Measurements from ENCODE around the gene ARID1B.

DNA sequence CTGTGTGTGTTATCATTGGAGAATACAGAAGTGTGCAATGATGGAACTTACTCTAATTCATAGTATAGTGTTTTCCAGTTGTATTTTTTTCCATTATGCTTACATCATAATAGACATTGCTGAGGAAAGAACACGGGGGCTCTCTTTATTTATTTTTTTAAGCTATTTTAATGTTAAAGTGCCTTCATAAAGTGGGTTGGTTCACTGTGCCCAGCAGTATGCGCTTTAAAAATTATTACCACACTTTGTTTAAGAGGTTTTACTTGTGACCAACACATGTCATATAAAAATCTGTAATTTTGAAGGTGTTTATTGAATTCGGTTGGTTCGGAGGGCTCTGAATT, 330.4 kb downstream of the ARID1B start:
- TF ChIP-seq, protein P1, sequence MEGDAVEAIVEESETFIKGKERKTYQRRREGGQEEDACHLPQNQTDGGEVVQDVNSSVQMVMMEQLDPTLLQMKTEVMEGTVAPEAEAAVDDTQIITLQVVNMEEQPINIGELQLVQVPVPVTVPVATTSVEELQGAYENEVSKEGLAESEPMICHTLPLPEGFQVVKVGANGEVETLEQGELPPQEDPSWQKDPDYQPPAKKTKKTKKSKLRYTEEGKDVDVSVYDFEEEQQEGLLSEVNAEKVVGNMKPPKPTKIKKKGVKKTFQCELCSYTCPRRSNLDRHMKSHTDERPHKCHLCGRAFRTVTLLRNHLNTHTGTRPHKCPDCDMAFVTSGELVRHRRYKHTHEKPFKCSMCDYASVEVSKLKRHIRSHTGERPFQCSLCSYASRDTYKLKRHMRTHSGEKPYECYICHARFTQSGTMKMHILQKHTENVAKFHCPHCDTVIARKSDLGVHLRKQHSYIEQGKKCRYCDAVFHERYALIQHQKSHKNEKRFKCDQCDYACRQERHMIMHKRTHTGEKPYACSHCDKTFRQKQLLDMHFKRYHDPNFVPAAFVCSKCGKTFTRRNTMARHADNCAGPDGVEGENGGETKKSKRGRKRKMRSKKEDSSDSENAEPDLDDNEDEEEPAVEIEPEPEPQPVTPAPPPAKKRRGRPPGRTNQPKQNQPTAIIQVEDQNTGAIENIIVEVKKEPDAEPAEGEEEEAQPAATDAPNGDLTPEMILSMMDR (IDR thresholded peaks at IDR 0.05; ENCODE audit: low read length): no peak
- no peak for TF ChIP-seq EZH2 (IDR thresholded peaks at IDR 0.05; ENCODE audit: borderline replicate concordance, low read length)

Measured in OCI-LY1 (cell line).